Measurements from ENCODE around the gene SPAG17.

The SPAG17 gene

DNA sequence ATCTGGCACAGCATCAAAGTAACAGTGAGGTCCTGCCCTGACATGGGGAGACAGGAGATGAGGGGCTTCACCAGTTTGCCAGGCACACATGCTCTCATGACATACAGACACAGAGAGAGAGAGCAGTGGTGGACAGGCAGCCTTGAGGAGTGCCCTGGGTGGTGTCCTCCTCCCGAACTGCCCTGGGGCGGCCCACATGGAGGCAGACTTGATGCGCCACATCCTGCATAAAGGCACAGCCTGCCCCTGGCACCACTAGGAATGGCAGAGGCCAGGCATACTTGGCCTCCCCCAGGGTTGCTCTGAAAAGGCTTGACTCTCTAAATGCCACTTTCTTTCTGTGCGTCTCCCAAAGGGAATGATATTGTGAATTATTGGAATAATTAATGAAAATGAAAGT lies 67.5 kb downstream of the SPAG17 start:
- no peak for DNase-seq

DNA sequence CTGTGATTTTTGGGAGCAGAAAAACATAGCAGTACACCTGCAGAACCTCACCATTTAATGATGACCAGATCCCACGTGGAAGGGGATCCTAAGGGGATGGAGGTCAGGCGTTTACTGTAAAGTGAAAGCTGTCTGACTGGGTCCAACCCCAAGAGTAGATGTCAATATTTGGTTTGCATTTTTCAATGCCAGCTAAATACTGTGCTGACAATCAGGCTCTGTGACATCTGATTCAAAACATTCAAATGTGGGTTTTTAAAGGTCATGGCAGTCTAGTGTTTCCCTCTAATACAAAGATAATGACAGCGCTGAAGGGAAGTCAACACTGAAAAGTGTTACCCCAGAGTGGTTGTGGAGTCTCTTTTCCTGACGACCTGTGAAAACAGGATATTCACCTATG lies 68.1 kb downstream of the SPAG17 start:
- no peak for DNase-seq

DNA sequence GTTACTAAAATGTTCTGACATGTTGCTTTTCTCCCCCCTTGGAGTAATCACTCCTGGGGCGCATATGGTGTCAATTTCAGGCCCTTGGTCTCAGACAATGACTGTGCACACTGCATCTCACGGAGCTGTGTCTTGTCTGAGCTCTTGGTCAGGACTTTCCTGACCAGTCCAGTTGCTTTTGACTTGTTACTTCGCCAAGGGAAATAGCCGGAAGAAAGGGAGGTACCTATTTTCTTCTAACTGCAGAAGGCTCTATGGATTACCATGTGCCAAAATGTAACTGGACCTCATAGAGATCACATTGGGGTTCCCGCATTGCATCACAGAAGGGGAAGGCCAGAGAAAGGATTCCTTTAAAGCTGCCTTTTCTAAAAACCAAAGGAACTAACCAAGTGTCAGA lies 68.6 kb downstream of the SPAG17 start:
- DNase-seq, result no peak

DNA sequence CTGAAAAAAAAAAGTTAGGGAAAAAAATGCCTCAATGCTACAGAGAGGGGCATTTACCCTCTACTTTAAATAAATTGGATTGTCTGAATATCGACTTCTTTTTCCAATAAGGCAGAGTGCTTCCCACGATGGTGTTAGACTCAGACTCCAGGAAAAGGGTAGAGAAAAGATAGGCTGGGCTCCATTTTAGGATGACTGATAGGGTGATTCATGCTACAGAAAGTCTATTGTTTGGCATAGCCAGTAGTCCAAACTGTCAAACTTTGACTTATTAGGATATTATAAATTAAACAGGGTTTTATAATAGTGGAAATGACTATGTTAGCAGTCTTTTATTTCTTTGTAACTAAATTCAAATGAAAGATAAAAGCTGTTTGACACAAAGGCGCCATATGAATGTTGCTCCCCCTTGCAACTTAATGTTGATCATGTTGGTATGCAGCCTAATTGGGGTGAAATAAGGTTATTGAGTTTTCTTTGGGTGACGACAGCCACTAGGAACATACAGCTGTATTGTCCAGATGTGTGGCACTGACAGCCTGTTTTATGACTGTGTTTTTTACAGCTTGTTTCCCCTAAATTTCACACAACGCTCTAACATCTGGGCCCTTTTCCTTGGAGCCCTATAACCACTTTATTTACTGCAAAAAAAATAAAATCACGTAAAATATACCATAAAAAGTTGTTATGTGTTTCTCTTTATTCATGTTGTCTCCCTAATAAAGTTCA lies 69.3 kb downstream of the SPAG17 start:
- no peak for DNase-seq

DNA sequence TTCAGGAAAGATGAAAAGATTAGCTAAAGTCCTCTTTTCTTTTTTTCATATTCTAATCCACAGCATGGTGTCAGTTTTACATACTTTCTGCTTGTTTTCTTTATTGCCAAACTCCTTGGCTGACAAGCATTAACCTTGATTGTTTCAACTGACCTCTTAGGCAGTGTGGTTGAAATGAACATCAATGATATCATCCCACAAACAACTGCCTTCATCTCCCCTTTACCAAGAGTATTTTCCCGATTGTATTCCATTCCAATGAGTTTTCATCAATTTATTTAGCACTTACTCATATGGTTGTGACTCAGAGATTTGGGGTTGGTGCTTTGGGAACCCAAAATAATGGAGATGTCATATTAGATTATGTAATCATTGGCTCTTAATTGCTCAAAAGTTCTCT lies 71.8 kb downstream of the SPAG17 start:
- no peak for DNase-seq

DNA sequence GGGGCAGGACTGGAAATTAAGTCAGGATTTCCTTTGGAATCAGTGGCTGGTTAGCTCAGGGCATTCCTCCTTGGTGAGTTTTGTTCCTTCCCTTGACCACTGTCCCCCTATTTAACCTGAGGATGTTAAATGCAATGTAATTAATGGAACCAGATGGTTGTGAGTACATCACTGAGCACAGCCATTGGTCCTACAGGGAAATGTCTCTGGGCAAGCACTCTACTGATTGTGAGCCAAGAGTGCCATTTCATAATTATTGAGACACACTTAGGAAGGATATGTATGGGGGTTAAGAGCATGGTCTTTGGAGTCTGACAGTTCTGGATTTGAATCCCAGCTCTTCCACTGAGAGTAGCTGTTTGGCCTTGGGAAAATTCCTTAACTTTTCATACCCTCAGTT lies 74.4 kb downstream of the SPAG17 start:
- no peak for DNase-seq

DNA sequence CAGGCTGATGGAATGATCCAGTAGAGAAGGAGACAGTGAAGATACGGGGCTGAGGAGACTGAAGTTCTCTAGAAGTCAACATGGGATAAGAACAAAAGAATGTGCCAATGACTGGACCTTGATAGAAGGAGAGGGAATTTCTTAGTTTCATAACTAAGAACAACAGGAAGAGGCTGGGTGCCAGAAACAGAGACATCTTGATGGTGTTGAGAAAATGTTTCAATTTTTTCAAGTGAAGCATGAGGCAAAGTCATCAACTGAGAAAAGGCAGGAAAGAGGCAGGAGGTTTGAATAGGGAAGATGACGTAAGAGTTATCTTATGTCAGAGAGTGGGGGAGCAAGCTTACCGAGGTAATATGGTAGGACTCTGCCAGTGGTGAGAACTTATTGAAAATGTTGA lies 80.1 kb downstream of the SPAG17 start:
- no peak for DNase-seq

DNA sequence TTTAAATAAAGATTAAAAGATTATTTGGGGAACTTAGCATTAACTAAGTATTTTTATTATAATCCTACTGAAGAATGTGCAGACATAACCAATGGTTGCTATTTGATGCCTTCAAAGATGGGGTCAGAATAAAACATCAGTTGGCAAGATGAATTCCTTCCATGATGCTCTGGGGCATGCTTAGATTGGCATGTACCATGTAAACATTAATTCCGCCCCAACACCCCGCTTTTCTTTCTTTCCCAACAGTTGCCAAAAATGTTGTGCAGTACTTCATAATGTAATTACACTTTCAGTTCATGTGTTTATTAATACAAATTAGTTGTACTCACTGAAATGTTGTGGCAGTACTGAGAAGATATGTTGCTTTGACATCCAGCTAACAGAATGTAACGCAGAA lies 82.6 kb downstream of the SPAG17 start:
- DNase-seq, result no peak

DNA sequence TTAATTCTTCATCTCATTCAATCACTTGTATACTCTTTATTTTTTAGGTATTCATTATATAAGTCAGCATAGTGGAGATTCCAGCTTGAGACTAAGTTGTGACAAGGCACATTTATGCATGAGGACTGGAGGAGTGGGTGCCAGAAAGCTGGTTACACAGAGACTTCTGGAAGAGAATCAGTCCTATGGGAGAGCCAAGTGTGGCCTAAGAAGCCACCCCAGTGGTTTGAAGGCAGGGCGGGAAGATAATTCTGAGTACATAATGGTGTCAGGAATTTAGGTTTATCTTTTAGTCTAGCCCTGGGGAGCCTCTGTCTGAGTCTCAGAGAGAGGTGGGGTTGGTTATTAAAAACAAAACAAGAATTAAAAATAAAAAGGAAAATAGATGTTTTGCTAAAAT lies 83.0 kb downstream of the SPAG17 start:
- DNase-seq, result no peak

DNA sequence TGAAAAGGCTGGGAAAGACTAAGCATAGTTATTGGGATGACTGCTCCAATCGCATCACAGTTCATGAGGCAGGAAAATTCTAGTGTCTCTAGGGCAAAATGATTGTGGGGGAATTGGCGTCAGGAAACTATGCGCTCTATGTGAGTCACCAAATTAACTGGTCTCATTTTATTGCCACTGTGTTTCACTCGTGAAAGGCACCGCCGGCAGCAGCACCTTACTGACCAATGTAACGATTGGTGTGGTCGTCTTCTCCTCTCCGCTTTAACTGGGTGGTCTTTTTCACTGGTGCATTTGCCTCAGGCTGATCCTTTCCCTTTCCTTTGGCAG lies 83.5 kb downstream of the SPAG17 start:
- DNase-seq, result no peak

DNA sequence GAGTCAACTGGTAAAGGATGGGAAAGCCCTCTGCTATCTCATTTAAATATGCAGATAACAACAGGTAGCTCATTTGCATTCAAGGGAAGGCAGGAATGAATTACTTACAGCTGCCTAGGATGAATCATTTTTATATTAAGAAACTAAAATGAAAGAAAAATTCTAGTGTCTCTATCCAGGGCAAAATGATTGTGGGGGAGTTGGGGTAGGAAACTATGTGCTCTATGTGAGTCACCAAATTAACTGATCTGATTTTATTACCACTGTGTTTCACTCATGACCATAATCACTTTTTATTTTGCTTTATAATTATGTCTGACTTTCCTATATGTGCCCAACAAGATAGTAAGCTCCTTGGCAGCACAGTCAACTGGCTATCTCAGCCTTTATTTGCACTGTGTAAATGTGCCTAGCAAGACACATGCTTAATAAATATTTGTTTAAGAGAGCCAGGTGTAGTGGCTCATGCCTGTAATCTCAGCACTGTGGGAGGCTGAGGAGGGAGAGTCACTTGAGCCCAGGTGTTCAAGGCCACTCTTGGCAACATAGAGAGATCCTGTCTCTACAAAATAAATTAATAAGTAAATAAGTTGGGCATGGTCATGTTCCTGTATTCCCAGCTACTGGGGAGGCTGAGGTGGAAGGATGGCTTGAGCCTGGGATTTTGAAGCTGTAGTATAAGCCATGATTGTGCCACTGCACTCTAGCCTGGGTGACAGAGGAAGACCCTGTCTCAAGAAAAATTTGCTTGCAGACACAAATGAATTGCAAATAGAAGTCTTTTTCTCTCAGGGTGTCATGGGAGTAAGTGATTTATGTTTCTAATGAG lies 84.1 kb downstream of the SPAG17 start:
- DNase-seq, result no peak

DNA sequence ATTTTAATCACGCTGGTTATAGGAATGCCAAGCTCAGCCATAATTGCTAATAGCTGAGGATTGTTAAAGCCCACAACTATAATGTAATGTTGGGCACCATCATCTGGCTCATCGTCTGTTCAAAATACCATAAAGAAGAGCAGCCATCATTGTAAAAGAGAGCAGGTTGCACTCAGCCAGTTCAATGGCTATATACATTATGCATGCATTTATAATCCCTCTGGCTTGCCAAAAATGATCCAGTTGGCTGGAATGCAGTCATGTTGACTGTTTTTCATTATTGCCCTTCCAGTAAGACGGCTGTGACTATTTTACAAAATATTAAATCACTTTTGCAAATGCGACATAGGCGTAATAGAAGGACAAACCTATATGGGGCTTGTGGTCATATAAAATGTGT lies 85.3 kb downstream of the SPAG17 start:
- DNase-seq, result no peak

DNA sequence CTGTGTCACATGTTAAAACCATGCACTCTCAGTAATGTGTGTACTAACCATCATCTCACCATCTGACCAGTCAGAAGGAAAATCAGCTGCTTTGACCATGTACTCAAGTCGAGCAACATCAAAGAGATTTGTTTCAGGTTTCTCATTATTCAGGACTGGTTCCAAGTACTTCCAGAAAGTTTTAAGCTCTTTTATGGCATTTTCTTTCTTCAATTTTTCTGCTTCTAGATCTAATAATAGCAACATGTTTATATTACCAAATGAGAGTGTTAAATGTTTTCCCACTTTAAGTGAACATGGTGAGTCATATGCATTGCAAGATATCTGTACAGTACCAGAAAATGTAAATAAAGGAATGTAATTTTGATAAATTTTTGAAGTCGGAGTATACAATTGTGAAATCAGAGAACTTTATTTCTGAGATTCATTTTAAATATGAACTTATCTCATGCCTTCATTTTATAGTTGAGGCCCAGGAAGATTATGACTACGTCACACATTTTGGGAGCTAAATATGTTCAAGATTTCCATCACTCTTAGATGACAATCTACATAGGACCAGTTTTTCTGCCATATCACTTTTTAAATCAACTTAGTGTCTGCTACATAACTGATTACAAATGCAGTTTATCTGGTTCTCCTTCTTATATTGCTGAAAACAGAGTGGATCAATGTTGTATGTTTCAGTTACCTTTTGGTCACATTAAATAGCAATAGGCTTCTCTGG lies 87.2 kb downstream of the SPAG17 start:
- DNase-seq, result no peak

DNA sequence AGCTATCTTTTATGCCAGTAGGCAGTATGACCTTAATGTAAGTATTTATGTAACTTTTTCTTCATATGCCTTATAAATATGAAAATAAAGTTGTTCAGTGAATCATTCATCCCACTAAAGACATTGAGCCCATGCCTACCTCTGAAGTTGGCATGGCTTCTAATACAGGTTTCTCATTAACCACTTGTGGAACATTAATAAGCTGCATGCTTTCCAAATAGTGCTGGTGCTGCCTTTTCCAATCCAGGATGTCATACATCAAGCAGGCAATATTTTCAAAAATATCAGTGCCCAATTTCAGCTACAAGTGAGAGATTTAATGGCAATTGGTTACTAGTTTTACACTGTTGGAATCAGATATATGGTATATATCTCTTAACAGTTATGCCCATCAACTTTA lies 92.0 kb downstream of the SPAG17 start:
- DNase-seq, result no peak

DNA sequence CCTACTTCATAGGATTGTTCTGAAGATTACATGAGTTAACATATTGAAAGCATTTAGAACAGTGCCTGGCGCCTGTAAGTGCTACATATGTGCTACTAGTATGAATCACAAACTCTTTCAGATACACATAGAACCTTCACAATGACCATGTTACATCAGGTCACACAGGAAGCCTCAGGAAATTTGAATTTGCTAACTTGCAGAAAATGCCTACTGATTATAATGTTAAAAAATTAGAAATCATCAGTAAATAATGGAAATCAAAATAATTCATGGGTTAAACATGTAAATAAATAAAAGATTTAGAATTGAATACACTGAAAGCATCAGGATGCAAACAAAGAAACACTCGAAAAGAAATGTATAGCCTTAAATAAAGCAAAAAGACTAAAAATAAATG lies 94.9 kb downstream of the SPAG17 start:
- DNase-seq, result no peak

DNA sequence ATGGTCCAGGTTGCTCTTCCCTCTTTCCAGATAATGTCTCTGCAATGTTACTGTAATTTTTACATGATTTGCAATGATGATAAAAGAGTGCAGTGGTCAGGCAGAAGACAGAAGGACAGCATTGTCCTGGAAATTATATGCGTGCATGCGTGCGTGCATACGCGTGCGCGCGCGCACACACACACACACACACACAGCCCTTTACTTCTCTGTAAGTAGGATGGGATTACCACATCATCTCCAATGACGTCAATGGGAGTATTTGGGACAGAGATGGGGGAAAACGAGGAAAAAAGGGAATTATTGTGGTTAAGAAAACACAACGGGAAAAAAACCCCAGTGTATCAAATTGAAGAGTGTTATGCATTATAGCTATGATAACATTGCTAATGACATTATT lies 99.7 kb downstream of the SPAG17 start:
- no peak for DNase-seq

DNA sequence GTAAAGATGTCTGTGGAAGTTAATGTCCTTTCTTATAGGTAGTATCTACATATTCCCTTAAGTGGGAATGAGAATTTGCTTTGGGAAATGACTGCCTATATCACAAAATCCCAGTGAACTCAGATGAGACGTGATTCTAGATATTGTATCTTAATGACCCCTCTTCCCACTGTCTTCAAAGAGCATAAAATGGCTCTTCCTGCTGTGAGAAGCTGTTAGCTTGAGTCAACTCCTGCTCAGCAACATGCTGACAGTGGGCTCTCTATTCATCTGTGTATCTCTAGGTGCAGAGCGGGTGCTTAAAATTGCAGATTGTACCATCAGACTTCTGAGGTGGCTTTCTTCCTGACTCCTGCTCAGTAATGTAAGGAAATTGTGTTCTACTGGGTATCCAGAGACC lies 100.6 kb downstream of the SPAG17 start:
- DNase-seq, result no peak

DNA sequence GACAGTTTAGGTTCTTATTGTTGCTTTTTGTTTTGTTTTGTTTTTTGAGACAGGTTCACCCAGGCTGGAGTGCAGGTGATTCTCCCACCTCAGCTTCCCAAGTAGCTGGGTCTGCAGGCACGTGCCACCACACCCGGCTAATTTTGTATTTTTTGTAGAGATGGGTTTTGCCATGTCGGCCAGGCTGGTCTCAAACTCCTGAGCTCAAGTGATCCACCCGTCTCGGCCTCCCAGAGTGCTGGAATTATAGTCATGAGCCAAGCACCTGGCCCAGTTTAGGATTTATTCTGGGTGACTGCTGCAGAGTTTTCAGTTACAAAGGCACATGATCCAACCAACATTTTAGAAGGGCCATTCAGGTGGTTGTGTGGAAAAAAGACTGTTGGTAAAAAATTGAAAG lies 102.0 kb downstream of the SPAG17 start:
- DNase-seq, result no peak

DNA sequence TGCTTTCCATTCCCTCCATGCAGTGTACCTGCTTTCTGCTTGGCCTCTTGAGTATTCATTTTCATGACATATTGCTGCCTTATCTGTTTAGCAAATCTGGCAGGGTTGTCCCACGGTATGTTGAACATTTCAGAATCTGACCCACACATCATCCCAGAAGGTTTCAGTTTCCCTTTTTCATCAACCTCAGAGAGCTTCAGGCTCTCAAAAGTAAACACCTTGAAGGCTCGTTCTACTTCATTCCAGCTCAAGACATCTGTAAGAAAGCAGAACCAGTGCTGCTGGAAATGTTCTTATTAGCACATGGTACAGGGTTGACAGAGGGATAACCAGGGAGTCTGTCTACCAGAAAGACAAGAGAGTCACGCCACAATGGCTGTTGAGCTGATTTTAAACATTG lies 103.6 kb downstream of the SPAG17 start:
- DNase-seq, result no peak

DNA sequence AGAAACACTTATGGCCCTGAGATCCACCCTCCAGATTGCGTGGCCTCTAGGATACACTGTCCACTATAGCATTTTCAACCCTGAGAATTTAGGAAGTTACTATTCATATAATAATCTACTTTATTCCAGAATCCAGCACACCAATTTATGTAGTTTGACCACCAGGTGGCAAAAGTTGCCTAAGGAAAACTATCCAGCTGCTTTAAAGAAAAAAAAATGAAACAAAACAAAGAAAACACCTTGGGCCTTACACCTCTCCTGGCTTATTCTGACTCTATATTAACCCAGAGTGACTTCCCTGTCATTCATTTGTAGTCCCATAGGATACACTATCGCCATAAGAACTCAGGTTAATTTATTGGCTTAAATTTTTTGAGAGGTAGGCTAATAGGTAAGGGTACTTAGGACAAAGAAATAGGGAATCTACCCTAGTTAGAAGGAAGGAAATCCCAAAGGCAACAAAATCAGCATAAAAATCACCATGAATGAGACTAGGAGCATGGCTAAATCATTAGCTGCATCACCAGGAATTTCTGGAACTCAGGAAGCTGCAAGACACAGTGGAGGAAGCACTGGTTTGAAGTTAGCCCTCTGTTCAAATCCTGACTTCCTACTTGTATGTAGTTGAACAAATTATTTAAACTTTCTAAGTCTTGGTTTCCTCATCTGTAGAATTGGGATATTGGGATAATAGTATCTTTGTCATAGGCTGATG lies 107.5 kb downstream of the SPAG17 start:
- peak in 1 of 2 donors; percentile 14 for DNase-seq

DNA sequence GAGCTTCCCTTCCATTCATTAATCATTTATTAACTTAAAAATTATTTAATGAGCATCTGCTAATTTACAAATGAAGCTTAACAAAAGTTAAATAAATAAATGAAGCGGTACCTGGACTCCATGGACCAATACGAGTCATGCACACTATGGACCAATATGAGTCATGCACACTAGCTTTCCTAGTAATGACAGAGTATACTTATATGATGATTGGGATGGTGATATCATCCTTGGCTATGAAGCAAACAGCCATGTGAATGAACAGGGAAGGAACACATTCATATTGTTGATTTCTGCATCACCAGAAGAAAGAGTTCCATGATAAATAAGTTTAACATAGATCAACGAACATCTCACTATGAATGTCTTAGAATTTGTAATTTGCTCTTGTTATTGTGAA lies 109.9 kb downstream of the SPAG17 start:
- peak in 1 of 2 donors; percentile 7 for DNase-seq

DNA sequence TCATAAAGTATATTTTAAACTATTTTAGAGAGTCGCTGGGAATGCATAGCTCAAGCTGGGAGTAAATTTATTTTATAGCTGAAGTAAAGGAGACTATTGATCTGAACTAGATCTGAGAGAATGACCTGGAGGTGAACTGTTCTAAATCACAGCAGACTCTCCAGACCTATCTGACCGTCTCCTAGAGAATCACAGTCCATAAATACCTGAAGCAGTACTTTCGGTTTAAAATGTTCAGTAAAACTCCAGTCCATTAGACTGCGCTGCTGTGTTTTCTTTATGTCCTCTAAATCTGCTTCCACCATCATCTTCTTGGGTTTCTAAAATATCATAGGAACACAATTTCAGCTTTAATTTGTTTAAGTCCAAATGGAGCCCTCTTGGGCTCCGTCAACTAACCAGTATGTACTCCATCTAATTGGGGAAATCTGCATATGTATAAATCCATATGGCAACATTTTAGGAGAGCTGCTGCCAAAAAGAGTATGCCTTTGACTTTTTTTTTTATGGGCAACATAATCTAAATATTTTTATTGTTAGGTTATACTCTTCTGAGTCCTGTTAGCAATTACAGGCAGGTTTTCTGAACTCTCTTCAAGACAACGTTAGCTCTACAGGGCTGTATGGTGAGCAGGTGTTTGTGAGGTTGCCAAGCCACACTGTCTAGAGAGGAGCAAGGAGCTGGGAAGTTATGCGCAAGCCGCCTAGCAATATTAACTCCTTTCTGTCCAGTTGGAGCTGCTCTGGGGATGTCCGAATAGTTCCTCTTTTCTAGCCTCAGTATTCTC lies 111.2 kb downstream of the SPAG17 start:
- no peak for DNase-seq

DNA sequence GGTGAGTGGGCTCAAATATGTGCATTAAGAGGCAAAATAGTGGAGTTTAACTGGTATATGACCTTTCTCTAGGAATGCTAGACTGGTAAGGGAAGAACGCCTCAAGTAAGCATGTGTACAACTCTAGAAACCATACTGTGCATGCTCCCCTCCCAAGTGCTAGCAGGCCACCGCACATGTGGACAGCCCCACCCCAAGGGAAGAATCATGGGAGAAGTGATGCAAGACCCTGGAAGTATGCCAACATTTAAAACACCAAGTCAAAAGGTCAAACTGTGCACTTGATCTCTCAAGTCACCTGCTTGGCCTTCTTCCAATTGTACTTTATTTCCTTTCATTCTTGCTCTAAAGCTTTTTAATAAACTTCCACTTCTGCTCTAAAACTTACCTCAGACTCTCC lies 135.0 kb downstream of the SPAG17 start:
- DNase-seq, result no peak

All from inflammatory macrophage treated with lipopolysaccharide for 1 hour (primary cell).